Uterus (tissue), 2 donors: ENCODE measurements around the gene DDR2.

Experiments
- POLR2A ChIP-seq, 2 donors: fragments of 450-650 bp; IDR thresholded peaks; one replicate each; pipeline ENCODE4 v1.6.1; 2016; ENCODE audit warnings: antibody characterized with exemption in 2 of 2, mild to moderate bottlenecking in 1 of 2, moderate library complexity in 1 of 2
- TF ChIP-seq, protein P1 (sequence below), 4 experiments: fragments of 200-600 bp in 2 of 4; fragments of 450-650 bp in 2 of 4; sonication (generic) in 2 of 4; IDR thresholded peaks; one replicate each; pipeline ENCODE4 v1.5.1; 2016 to 2019; ENCODE audit warnings: antibody characterized with exemption in 4 of 4, mild to moderate bottlenecking in 2 of 4, moderate library complexity in 1 of 4

DNA sequence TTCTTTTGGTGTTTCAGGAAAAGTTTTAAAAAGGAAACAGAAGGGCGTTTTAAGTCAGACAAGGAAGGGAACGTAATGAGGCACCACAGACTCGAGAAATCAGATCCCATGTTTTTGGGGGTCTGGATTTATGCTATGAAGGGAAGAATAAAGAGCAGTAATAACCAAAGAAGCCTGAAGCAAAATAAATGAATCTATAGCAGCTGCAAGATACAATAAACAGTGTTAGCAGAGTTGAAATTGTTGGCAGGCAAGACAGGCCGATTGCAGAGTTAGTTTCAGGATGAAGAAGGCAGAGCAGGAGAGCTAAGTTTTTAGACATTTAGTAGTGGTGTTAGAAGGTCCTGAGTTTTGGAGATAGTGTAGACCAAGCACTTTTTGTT is 425 bp downstream of the DDR2 start:
- TF ChIP-seq, protein P1, sequence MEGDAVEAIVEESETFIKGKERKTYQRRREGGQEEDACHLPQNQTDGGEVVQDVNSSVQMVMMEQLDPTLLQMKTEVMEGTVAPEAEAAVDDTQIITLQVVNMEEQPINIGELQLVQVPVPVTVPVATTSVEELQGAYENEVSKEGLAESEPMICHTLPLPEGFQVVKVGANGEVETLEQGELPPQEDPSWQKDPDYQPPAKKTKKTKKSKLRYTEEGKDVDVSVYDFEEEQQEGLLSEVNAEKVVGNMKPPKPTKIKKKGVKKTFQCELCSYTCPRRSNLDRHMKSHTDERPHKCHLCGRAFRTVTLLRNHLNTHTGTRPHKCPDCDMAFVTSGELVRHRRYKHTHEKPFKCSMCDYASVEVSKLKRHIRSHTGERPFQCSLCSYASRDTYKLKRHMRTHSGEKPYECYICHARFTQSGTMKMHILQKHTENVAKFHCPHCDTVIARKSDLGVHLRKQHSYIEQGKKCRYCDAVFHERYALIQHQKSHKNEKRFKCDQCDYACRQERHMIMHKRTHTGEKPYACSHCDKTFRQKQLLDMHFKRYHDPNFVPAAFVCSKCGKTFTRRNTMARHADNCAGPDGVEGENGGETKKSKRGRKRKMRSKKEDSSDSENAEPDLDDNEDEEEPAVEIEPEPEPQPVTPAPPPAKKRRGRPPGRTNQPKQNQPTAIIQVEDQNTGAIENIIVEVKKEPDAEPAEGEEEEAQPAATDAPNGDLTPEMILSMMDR (IDR thresholded peaks at IDR 0.05), result no peak
- TF ChIP-seq POLR2A (IDR thresholded peaks at IDR 0.05), result no peak
